ENCODE results near the gene AQP10. TPM values are rescaled to one million over a fixed set of nuclear protein-coding genes. Genes with fewer than 3 reads are reported as not detected.

The AQP10 gene
- total RNA-seq, 6 experiments from 2014 or later, result not detected

Other genes starting within 250 kb of the AQP10 start
- not detected for gene NUP210L, start 166.0 kb upstream of the AQP10 start, total RNA-seq (2021; fragmentation: NEBNext Ultra II Directional; extraction: Animal tissue kit (Norgen Biotek cat#: 25700))
- gene TPM3, start 129.0 kb upstream of the AQP10 start, total RNA-seq (2021; fragmentation: NEBNext Ultra II Directional; extraction: Animal tissue kit (Norgen Biotek cat#: 25700)), result 100 to 1,000 TPM; 503 to 809 (median 701) TPM
- not detected for gene CFAP141, start 114.8 kb upstream of the AQP10 start, total RNA-seq (2021; fragmentation: NEBNext Ultra II Directional; extraction: Animal tissue kit (Norgen Biotek cat#: 25700))
- 100 to 1,000 TPM; 197 to 257 (median 227) TPM for gene UBAP2L, start 100.1 kb upstream of the AQP10 start, total RNA-seq (2021; fragmentation: NEBNext Ultra II Directional; extraction: Animal tissue kit (Norgen Biotek cat#: 25700))
- 100 to 1,000 TPM; 107 to 119 (median 110) TPM for gene HAX1, start 48.5 kb upstream of the AQP10 start, total RNA-seq (2021; fragmentation: NEBNext Ultra II Directional; extraction: Animal tissue kit (Norgen Biotek cat#: 25700))
- gene ATP8B2, start 4.4 kb downstream of the AQP10 start, total RNA-seq (2021; fragmentation: NEBNext Ultra II Directional; extraction: Animal tissue kit (Norgen Biotek cat#: 25700)), result 100 to 1,000 TPM in 4 of 6 experiments, 10 to 100 TPM in 2; 91.3 to 119 (median 107) TPM
- gene IL6R, start 84.2 kb downstream of the AQP10 start, total RNA-seq (2021; fragmentation: NEBNext Ultra II Directional; extraction: Animal tissue kit (Norgen Biotek cat#: 25700)), result 1 to 10 TPM; 2.0 to 3.9 (median 2.3) TPM
- not detected for gene TDRD10, start 181.1 kb downstream of the AQP10 start, total RNA-seq (2021; fragmentation: NEBNext Ultra II Directional; extraction: Animal tissue kit (Norgen Biotek cat#: 25700))
- gene SHE, start 181.3 kb downstream of the AQP10 start, total RNA-seq (2021; fragmentation: NEBNext Ultra II Directional; extraction: Animal tissue kit (Norgen Biotek cat#: 25700)), result not detected
- 100 to 1,000 TPM in 1 of 6 experiments, 10 to 100 TPM in 5; 72.6 to 101 (median 91.5) TPM for gene UBE2Q1, start 237.6 kb downstream of the AQP10 start, total RNA-seq (2021; fragmentation: NEBNext Ultra II Directional; extraction: Animal tissue kit (Norgen Biotek cat#: 25700))
- gene CHRNB2, start 246.7 kb downstream of the AQP10 start, total RNA-seq (2021; fragmentation: NEBNext Ultra II Directional; extraction: Animal tissue kit (Norgen Biotek cat#: 25700)), result under 1 TPM in 5 of 6 experiments, not detected in 1; 0.05 to 0.09 (median 0.07) TPM